Neutrophil (primary cell): Measurements from ENCODE around the gene RNPEPL1.

ENCODE experiments used
- H3K27ac ChIP-seq: fragments of 200-600 bp; sonication (generic); 2 replicates; pipeline ENCODE4 v1.5.1; 2016; ENCODE audit warnings: mild to moderate bottlenecking, moderate library complexity
- H3K27me3 ChIP-seq: fragments of 200-600 bp; sonication (generic); 2 replicates; pipeline ENCODE4 v1.6.0; 2016; ENCODE audit warnings: mild to moderate bottlenecking
- H3K36me3 ChIP-seq: fragments of 200-600 bp; sonication (generic); 2 replicates; pipeline ENCODE4 v1.5.1; 2017
- H3K4me1 ChIP-seq, 2 experiments: fragments of 200-600 bp in 1 of 2; sonication (generic) in 1 of 2; 1 replicate in 1 of 2; 2 replicates in 1 of 2; pipeline versions ENCODE4 v1.5.1 to v1.6.1; 2013 to 2016; ENCODE audit warnings: low read depth in 1 of 2, low read length in 1 of 2, mild to moderate bottlenecking in 1 of 2, moderate library complexity in 1 of 2; ENCODE audit not compliant: control insufficient read depth in 1 of 2, insufficient read depth in 1 of 2
- H3K4me3 ChIP-seq, 2 experiments: fragments of 200-600 bp in 1 of 2; sonication (generic) in 1 of 2; 1 replicate in 1 of 2; 2 replicates in 1 of 2; pipeline ENCODE4 v1.5.1; 2013 to 2016; ENCODE audit warnings: low read depth in 1 of 2, low read length in 1 of 2, mild to moderate bottlenecking in 1 of 2, moderate library complexity in 1 of 2
- H3K9me3 ChIP-seq: fragments of 200-600 bp; sonication (generic); 2 replicates; pipeline ENCODE4 v1.5.1; 2016
- TF ChIP-seq, protein P1 (sequence below): fragments of 200-600 bp; sonication (generic); IDR thresholded peaks from 2 replicates; pipeline ENCODE4 v1.5.1; 2016; ENCODE audit warnings: antibody characterized with exemption

Gene RNPEPL1

DNA sequence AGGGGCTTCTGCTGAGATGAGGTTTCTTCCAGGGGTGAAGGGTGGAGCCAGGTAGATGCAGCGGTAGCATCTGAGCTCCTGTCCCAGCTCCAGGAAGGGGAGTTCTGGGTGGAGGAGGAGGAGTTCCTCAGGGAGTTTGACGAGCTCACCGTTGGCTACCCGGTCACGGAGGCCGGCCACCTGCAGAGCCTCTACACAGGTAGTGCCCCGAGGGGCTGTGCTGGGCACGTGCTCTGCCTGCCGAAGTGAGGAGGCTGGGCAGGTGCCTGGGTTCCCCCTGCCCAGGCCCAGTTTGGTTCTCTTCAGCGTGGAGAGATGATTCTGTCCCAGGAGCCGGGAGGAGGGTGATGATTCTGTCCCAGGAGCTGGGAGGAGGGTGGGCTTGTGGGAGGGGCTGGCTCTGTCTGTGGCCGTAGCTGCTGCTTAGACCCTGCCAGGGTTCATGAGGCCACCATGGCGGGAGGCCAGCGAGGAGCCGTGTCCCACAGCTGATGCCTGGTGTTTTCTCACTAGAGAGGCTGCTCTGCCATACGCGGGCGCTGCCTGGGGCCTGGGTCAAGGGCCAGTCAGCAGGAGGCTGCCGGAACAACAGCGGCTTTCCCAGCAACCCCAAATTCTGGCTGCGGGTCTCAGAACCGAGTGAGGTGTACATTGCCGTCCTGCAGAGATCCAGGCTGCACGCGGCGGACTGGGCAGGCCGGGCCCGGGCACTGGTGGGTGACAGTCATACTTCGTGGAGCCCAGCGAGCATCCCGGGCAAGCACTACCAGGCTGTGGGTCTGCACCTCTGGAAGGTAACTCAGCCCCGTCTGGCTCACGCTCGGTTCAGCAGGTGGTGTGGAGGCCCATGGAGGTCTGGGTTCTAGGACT is 26.5 kb downstream of the RNPEPL1 start:
- Histone ChIP-seq H3K4me1 (no peaks in the 10 kb centered on the region), H3K4me3 (no peak overlapping the region), H3K36me3 (peaks cover 94% of the 10 kb centered on the region), H3K9me3 (no peaks in the 10 kb centered on the region), H3K27ac (no peak overlapping the region), H3K27me3 (no peaks in the 10 kb centered on the region)
- TF ChIP-seq, protein P1, sequence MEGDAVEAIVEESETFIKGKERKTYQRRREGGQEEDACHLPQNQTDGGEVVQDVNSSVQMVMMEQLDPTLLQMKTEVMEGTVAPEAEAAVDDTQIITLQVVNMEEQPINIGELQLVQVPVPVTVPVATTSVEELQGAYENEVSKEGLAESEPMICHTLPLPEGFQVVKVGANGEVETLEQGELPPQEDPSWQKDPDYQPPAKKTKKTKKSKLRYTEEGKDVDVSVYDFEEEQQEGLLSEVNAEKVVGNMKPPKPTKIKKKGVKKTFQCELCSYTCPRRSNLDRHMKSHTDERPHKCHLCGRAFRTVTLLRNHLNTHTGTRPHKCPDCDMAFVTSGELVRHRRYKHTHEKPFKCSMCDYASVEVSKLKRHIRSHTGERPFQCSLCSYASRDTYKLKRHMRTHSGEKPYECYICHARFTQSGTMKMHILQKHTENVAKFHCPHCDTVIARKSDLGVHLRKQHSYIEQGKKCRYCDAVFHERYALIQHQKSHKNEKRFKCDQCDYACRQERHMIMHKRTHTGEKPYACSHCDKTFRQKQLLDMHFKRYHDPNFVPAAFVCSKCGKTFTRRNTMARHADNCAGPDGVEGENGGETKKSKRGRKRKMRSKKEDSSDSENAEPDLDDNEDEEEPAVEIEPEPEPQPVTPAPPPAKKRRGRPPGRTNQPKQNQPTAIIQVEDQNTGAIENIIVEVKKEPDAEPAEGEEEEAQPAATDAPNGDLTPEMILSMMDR = no peak

DNA sequence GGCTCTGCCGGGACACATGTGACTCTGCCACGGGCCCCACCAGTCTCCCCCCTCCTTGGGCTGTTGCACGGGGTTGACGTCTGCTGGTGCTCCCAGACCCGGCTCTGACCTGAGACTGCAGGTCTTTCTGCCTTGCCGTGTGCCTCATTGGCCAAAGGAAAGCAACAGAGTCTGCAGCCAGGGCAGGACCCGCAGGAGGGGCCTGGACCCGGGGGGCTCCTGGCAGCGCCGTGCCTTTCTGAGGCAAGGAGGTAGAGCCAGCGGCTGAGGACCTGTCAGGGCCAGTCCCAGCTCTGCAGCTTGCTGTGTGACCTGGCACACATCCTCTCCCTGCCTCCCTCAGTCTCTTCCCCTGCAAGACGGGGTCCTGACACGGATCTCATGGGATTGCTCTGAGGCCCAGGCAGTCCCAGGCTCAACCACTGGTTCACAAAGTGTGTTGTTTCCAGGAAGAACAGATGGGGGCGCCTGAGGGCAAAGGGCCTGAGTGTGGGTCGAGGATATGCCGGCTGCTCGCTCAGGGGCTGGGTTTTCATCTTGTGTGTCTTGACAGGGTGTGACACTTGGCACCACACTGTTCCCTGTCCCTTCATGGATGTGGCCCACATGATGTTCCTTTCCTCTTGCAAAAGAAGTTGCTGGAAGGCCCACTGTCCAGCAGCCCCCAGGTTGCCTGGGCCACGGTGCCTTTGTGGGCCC is 27.2 kb downstream of the RNPEPL1 start:
- H3K4me3 ChIP-seq = no peak overlapping the region
- H3K4me1 ChIP-seq = no peaks in the 10 kb centered on the region
- H3K27me3 ChIP-seq = no peaks in the 10 kb centered on the region
- peaks cover 94% of the 10 kb centered on the region for H3K36me3 ChIP-seq
- TF ChIP-seq, protein P1 = no peak
- no peaks in the 10 kb centered on the region for H3K9me3 ChIP-seq
- H3K27ac ChIP-seq = no peak overlapping the region

- TF ChIP-seq, protein P1 = no peak
- no peak overlapping the region for H3K4me3 ChIP-seq
- H3K27ac ChIP-seq = no peak overlapping the region
- H3K4me1 ChIP-seq = no peaks in the 10 kb centered on the region
- H3K36me3 ChIP-seq = peaks cover 94% of the 10 kb centered on the region
- no peaks in the 10 kb centered on the region for H3K9me3 ChIP-seq
- H3K27me3 ChIP-seq = no peaks in the 10 kb centered on the region
These were observed 27.8 kb downstream of the RNPEPL1 start for GRCh38 chr2:240596080-240596460.

DNA sequence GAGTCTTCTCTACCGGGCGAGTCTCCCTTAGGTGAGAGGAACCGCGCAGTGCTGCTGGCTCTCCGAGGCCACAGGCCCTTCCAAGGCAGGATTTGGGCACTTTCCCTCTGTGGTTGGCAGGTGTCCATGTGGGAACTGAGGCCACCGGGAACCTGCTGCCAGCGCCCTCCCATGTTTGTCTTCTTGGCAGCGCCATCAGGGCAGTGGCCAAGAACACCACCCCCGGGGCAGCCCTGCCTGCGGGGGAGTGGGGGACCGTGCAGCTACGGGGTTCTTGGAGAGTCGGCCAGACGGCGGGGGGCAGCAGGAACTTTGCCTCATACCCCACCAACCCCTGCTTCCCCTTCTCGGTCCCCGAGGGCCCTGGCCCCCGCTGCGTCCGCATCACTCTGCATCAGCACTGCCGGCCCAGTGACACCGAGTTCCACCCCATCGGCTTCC is 28.2 kb downstream of the RNPEPL1 start:
- Histone ChIP-seq H3K27ac (no peak overlapping the region), H3K4me3 (no peak overlapping the region), H3K36me3 (peaks cover 92% of the 10 kb centered on the region), H3K4me1 (no peaks in the 10 kb centered on the region), H3K9me3 (no peaks in the 10 kb centered on the region), H3K27me3 (no peaks in the 10 kb centered on the region)
- TF ChIP-seq, protein P1 = no peak

DNA sequence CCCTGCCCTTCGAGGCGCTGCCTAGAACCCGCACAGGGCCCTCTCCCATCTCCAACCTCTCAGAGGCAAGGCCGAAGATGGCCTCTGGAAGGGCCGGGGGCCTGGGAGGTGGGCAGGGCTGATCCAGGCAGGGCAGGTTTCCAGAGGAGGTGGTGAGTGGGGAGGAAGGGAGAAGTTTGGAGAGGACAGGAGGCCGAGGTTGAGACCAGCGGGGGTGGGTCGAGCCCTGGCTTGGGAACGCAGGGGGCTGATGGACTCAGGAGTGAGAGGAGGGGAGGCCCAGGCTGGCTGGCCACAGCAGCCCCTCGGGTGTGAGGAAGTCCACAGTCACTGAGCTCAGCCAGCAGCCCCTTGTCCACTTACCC is 28.8 kb downstream of the RNPEPL1 start:
- H3K27me3 ChIP-seq = no peaks in the 10 kb centered on the region
- H3K4me1 ChIP-seq = no peaks in the 10 kb centered on the region
- H3K4me3 ChIP-seq = no peak overlapping the region
- TF ChIP-seq, protein P1 = no peak
- H3K9me3 ChIP-seq = no peaks in the 10 kb centered on the region
- peaks cover 91% of the 10 kb centered on the region for H3K36me3 ChIP-seq
- no peak overlapping the region for H3K27ac ChIP-seq
